Measurements from ENCODE around the gene DNM1. TPM values are rescaled to one million over a fixed set of nuclear protein-coding genes. Genes with fewer than 3 reads are reported as not detected.

The DNM1 gene
- total RNA-seq, 1 experiment from 2014 or later = 3.9 TPM

DNA sequence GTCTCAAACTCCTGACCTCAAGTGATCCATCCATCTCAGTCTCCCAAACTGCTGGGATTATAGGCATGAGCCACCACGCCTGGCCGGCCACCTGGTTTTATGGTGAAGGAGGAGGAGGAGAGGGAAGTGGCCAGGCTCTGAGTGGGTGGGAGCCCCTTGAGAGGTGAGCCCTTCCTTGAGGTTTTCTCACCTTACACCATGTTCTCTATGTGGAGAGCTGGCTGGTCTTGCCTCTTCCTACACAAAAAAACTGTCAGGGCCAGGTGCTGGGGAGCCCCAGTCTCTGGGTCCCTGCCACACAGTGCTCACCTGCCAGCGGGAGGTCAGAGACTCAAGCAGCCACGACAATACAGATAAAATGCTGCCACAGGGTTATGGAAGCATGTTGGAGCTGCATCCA, 91.0 kb downstream of the DNM1 start:
- H3K4me1 ChIP-seq = peaks cover 26% of the 10 kb centered on the region
- CTCF ChIA-PET = interaction anchor here (1.0 to 1.5 kb wide), 2 partner anchors 18 to 126 kb away, joined by 3 to 10 read pairs; partner anchors contain the start of genes GOLGA2 and SWI5
- no peak overlapping the region for H3K4me3 ChIP-seq (ENCODE audit: low read depth, low read length)
- DNase-seq = no peak
- no peaks in the 10 kb centered on the region for H3K36me3 ChIP-seq (ENCODE audit: control insufficient read depth, insufficient read depth, low read length)
- Mint-ChIP-seq H3K4me3 (ENCODE audit: unreplicated experiment) (no peak overlapping the region), H3K27me3 (ENCODE audit: insufficient read depth, unreplicated experiment) (no peaks in the 10 kb centered on the region), H3K4me1 (ENCODE audit: low read depth, unreplicated experiment) (peaks cover 13% of the 10 kb centered on the region), H3K9me3 (ENCODE audit: unreplicated experiment) (no peaks in the 10 kb centered on the region), H3K27ac (ENCODE audit: unreplicated experiment) (no peak overlapping the region), H3K36me3 (ENCODE audit: insufficient read depth, unreplicated experiment) (peaks cover 14% of the 10 kb centered on the region)
- no TSS peak for BruUV-seq (replicated peaks)
- POLR2A ChIA-PET = no interaction called here
- no peaks in the 10 kb centered on the region for H3K9me3 ChIP-seq
- no peaks in the 10 kb centered on the region for H3K27me3 ChIP-seq (replicated peaks; ENCODE audit: control insufficient read depth, insufficient read depth, low read length)
- intact Hi-C loops (cut with micrococcal nuclease; ENCODE audit: unreplicated experiment) = loop anchor here (2.0 kb wide), 1 partner anchor 119 kb away; no protein-coding TSS in a partner anchor
- TF ChIP-seq, protein P1, sequence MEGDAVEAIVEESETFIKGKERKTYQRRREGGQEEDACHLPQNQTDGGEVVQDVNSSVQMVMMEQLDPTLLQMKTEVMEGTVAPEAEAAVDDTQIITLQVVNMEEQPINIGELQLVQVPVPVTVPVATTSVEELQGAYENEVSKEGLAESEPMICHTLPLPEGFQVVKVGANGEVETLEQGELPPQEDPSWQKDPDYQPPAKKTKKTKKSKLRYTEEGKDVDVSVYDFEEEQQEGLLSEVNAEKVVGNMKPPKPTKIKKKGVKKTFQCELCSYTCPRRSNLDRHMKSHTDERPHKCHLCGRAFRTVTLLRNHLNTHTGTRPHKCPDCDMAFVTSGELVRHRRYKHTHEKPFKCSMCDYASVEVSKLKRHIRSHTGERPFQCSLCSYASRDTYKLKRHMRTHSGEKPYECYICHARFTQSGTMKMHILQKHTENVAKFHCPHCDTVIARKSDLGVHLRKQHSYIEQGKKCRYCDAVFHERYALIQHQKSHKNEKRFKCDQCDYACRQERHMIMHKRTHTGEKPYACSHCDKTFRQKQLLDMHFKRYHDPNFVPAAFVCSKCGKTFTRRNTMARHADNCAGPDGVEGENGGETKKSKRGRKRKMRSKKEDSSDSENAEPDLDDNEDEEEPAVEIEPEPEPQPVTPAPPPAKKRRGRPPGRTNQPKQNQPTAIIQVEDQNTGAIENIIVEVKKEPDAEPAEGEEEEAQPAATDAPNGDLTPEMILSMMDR (IDR thresholded peaks at IDR 0.05; ENCODE audit: insufficient read depth in 1 of 2, low read depth in 1 of 2, low read length in 1 of 2, severe bottlenecking in 1 of 2, unreplicated experiment in 1 of 2) = no peak

- Histone ChIP-seq H3K4me3 (ENCODE audit: low read depth, low read length) (no peak overlapping the region), H3K27me3 (replicated peaks; ENCODE audit: control insufficient read depth, insufficient read depth, low read length) (no peaks in the 10 kb centered on the region), H3K9me3 (no peaks in the 10 kb centered on the region), H3K36me3 (ENCODE audit: control insufficient read depth, insufficient read depth, low read length) (no peaks in the 10 kb centered on the region), H3K4me1 (peaks cover 29% of the 10 kb centered on the region)
- intact Hi-C loops (cut with micrococcal nuclease; ENCODE audit: unreplicated experiment) = loop anchor here (5.0 kb wide), 1 partner anchor 161 kb away; the partner anchor contains the start of gene ODF2
- CTCF ChIA-PET = interaction anchor here (0.5 to 2.1 kb wide), 4 partner anchors 42 to 194 kb away, joined by 3 to 5 read pairs (median 4); no protein-coding TSS in a partner anchor
- Mint-ChIP-seq H3K9me3 (ENCODE audit: unreplicated experiment) (no peaks in the 10 kb centered on the region), H3K36me3 (ENCODE audit: insufficient read depth, unreplicated experiment) (peaks cover 14% of the 10 kb centered on the region), H3K27me3 (ENCODE audit: insufficient read depth, unreplicated experiment) (no peaks in the 10 kb centered on the region), H3K27ac (ENCODE audit: unreplicated experiment) (no peak overlapping the region), H3K4me3 (ENCODE audit: unreplicated experiment) (no peak overlapping the region), H3K4me1 (ENCODE audit: low read depth, unreplicated experiment) (peaks cover 13% of the 10 kb centered on the region)
- POLR2A ChIA-PET = no interaction called here
- DNase-seq = peak in 1 of 2 experiments; percentile 71
- TF ChIP-seq, protein P1 (IDR thresholded peaks at IDR 0.05; ENCODE audit: insufficient read depth in 1 of 2, low read depth in 1 of 2, low read length in 1 of 2, severe bottlenecking in 1 of 2, unreplicated experiment in 1 of 2) = no peak
- no TSS peak for BruUV-seq (replicated peaks)
Observed at GRCh38 chr9:128296340-128297220, 93.4 kb downstream of the DNM1 start.

DNA sequence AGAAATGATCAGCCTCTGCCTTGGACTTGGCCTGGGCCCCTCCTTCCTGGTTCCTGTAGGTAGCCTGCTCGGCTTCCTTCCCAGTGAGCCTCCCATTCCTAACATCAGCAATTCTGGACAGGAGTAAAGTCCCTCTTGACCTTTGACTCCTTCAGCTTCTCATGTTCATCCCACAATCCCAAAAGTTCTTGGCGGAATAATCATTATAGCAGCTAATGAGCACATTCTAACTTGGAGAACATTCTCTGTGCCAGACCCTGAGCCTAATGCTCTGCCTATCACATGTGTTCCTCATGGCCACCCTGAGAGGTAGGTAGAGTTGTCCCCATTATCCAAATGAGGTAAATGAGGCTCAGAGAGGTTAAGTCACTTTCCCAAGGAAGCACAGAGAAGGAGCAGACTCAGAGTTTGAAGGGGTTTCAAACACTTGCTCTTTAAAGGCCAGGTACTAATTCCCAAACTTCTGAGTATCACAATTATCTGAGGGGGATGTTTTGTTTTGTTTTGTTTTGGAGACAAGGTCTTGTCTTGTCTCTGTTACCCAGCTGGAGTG, 94.1 kb downstream of the DNM1 start:
- ChIA-PET POLR2A (no interaction called here), CTCF (interaction anchor here (0.7 to 2.1 kb wide), 3 partner anchors 44 to 65 kb away, joined by 4 to 5 read pairs (median 5); no protein-coding TSS in a partner anchor)
- no peaks in the 10 kb centered on the region for H3K9me3 Mint-ChIP-seq (ENCODE audit: unreplicated experiment)
- intact Hi-C loops (cut with micrococcal nuclease; ENCODE audit: unreplicated experiment) = loop anchor here (5.0 kb wide), 1 partner anchor 160 kb away; the partner anchor contains the start of gene ODF2
- Histone ChIP-seq H3K36me3 (ENCODE audit: control insufficient read depth, insufficient read depth, low read length) (no peaks in the 10 kb centered on the region), H3K9me3 (no peaks in the 10 kb centered on the region), H3K4me1 (peaks cover 29% of the 10 kb centered on the region), H3K27me3 (replicated peaks; ENCODE audit: control insufficient read depth, insufficient read depth, low read length) (no peaks in the 10 kb centered on the region), H3K4me3 (ENCODE audit: low read depth, low read length) (no peak overlapping the region)
- TF ChIP-seq, protein P1 (IDR thresholded peaks at IDR 0.05; ENCODE audit: insufficient read depth in 1 of 2, low read depth in 1 of 2, low read length in 1 of 2, severe bottlenecking in 1 of 2, unreplicated experiment in 1 of 2) = no peak
- H3K4me3 Mint-ChIP-seq (ENCODE audit: unreplicated experiment) = no peak overlapping the region
- DNase-seq = no peak
- peaks cover 14% of the 10 kb centered on the region for H3K36me3 Mint-ChIP-seq (ENCODE audit: insufficient read depth, unreplicated experiment)
- no peak overlapping the region for H3K27ac Mint-ChIP-seq (ENCODE audit: unreplicated experiment)
- no peaks in the 10 kb centered on the region for H3K27me3 Mint-ChIP-seq (ENCODE audit: insufficient read depth, unreplicated experiment)
- H3K4me1 Mint-ChIP-seq (ENCODE audit: low read depth, unreplicated experiment) = peaks cover 13% of the 10 kb centered on the region
- no TSS peak for BruUV-seq (replicated peaks)

All from Caco-2 (cell line).